Heart right ventricle (tissue), 16 donors: ENCODE measurements around the gene COX7B. TPM values are rescaled to one million over a fixed set of nuclear protein-coding genes. Genes with fewer than 3 reads are reported as not detected.
A peak's percentile ranks its signal among the peaks of the same experiment; 100 is the strongest.
"Not testable (repeated sequence)": the region's sequence is repeated elsewhere in the genome, so short reads cannot be mapped to it uniquely, and the experiment has no call there.

Experiments
- ATAC-seq, 8 donors: fragments of 200-7000 bp; cut with Tn5 transposase; one replicate each; pipeline ENCODE4 v1.9.1; 2020; ENCODE audit warnings: mild to moderate bottlenecking in 8 of 8, moderate library complexity in 8 of 8, moderate number of reproducible peaks in 1 of 8
- DNase-seq, 2 donors: peaks; one replicate each; pipeline ENCODE4 v3.0.0-alpha.2; 2020
- H3K27ac ChIP-seq, 10 donors: fragments of 200-600 bp; sonication (generic) in 2 of 10; one replicate each; pipeline versions ENCODE4 v1.5.0 to v1.8.0; 2020 to 2022; ENCODE audit warnings: mild to moderate bottlenecking in 3 of 10
- H3K27me3 ChIP-seq, 7 donors: fragments of 200-600 bp; one replicate each; pipeline ENCODE4 v1.8.0; 2021 to 2022; ENCODE audit warnings: mild to moderate bottlenecking in 2 of 7
- H3K36me3 ChIP-seq, 9 donors: fragments of 200-600 bp; sonication (generic) in 1 of 9; one replicate each; pipeline versions ENCODE4 v1.5.0 to v1.8.0; 2020 to 2022; ENCODE audit warnings: mild to moderate bottlenecking in 2 of 9
- H3K4me1 ChIP-seq, 9 donors: fragments of 200-600 bp; sonication (generic) in 1 of 9; one replicate each; pipeline versions ENCODE4 v1.5.0 to v1.8.0; 2020 to 2022; ENCODE audit warnings: mild to moderate bottlenecking in 4 of 9
- H3K4me3 ChIP-seq, 10 donors: fragments of 200-600 bp; sonication (generic) in 2 of 10; one replicate each; pipeline versions ENCODE4 v1.5.0 to v1.8.0; 2020 to 2022; ENCODE audit warnings: mild to moderate bottlenecking in 7 of 10, moderate library complexity in 2 of 10
- H3K9me3 ChIP-seq, 11 donors: fragments of 200-600 bp in 10 of 11; sonication (generic) in 2 of 11; one replicate each; pipeline versions ENCODE4 v1.5.0 to v1.8.0; 2013 to 2022; ENCODE audit warnings: mild to moderate bottlenecking in 2 of 11, control low read depth in 1 of 11, moderate library complexity in 1 of 11
- WGBS, 2 donors: extraction: QIAGEN DNeasy Blood & Tissue Kit; methylation state at CpG; one replicate each; pipeline ENCODE4 v1.1.7; 2013; ENCODE audit warnings: inconsistent platforms in 1 of 2; 5-methylcytosine and 5-hydroxymethylcytosine counted together
- intact Hi-C, 10 donors: fragments of 100-400 bp; cut with DNase I; formaldehyde crosslinking; loops; one replicate each; pipeline versions ENCODE4 v1.11.1 to v1.14.2; 2022
- long read RNA-seq, 3 donors: library from polyadenylated mRNA; unstranded; transcript quantifications; one replicate each; pipeline ENCODE4 v2.0.0, GENCODE V29; 2020 to 2021
- polyA plus RNA-seq, 2 donors: library from polyadenylated mRNA; stranded (reverse); fragments of 200-250 nt; gene quantifications; one replicate each; pipeline ENCODE4 v1.2.3, GENCODE V29; 2013
- total RNA-seq, 10 donors: library from RNA; stranded (reverse); fragmentation: NEBNext Ultra II Directional in 3 of 10; extraction: Animal tissue kit (Norgen Biotek cat#: 25700) in 3 of 10; gene quantifications; one replicate each; pipeline versions ENCODE4 v1.2.1 to v1.2.4, GENCODE V29; 2021 to 2023
- TF ChIP-seq, protein P1 (sequence below), 9 donors: fragments of 200-600 bp; sonication (generic) in 2 of 9; IDR thresholded peaks; one replicate each; pipeline versions ENCODE4 v1.5.0 to v1.8.0; 2021 to 2022; ENCODE audit warnings: antibody characterized with exemption in 9 of 9, mild to moderate bottlenecking in 5 of 9, moderate library complexity in 1 of 9
- donor health status: Arrhythmogenic right ventricular cardiomyopathy.
- donor health status: ischemic (EF 13 %, LVEDD 7.1; RV severe dilation, severe dysfunction).
- donor health status: healthy with polysubstance abuse.
- donor health status: DM: no; HTN: yes; CAD: no.
- donor health status: DM: no; HTN: no; CAD: no.
- donor health status: ischemic (EF 25% LVEDD 6.9; RV normal size, moderate dysfunction).
- donor health status: ischemic (EF 25% LVEDD 5.7; RV mildly dilated, moderate dysfunction).
- donor health status: healthy.
- donor health status: DM: yes; HTN: yes; CAD: no.
- donor health status: Ischemic cardiomyopathy.
- donor health status: ischemic (EF 35%, LVEDD 5.7; RV mildly dilated, moderate dysfunction).
- donor health status: nonischemic (EF 11% LVEDD 7.7; RV severe dilation, severe dysfunction).
- donor health status: DM: yes; HTN: yes; CAD: no.
- donor health status: PGD.
- donor health status: ischemic (EF 29% LVEDD 5.4; RV normal size, mild dysfunction).
- donor health status: nonischemic (EF 23%, LVEDD 6.1; RV moderate dilation, normal function).

The COX7B gene, protein sequence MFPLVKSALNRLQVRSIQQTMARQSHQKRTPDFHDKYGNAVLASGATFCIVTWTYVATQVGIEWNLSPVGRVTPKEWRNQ
- total RNA-seq, result 1,000 to 10,000 TPM in 9 of 10 donors, 100 to 1,000 TPM in 1; 915 to 1,917 (median 1,407) TPM
- 1,000 to 10,000 TPM; 3,138 to 7,586 TPM for polyA plus RNA-seq
- long read RNA-seq, donor 1, transcript COX7B-203 (3 exons, 2,471 nt), result major isoform, 361 of 420 reads
- long read RNA-seq, donor 1, partial matches to known transcripts, result 46 of 420 reads
- long read RNA-seq, donor 1, other reads (novel, unspliced or antisense), result 11 of 420 reads
- long read RNA-seq, donor 2, transcript COX7B-203 (3 exons, 2,471 nt), result major isoform, 580 of 702 reads
- long read RNA-seq, donor 2, partial matches to known transcripts, result 110 of 702 reads
- long read RNA-seq, donor 2, other reads (novel, unspliced or antisense), result 11 of 702 reads
- long read RNA-seq, donor 3, transcript COX7B-203 (3 exons, 2,471 nt), result major isoform, 40 of 59 reads
- long read RNA-seq, donor 3, partial matches to known transcripts, result 1 of 59 reads
- long read RNA-seq, donor 3, other reads (novel, unspliced or antisense), result 18 of 59 reads

GRCh38 chrX:77899081-77899828 lies at the start of gene COX7B:
TSS of gene COX7B (plus strand) at chrX:77899468. CDS start at chrX:77899554, 86 bp downstream.
- WGBS, 2 donors, result 0% methylated on average over 28 of the region's 28 CpGs
- Histone ChIP-seq H3K27ac (peak within 1 kb of the TSS; percentile 67 to 94 (median 90)), H3K9me3 (peaks cover 0 to 12% (median 0%) of the 10 kb centered on the region in 11 donors), H3K27me3 (no peaks in the 10 kb centered on the region), H3K36me3 (peaks cover 0 to 33% (median 0%) of the 10 kb centered on the region in 9 donors), H3K4me3 (peak within 1 kb of the TSS; percentile 48 to 80 (median 66)), H3K4me1 (peaks cover 0 to 22% (median 8%) of the 10 kb centered on the region in 9 donors)
- DNase-seq (peak in 1 of 2 donors; percentile 85), ATAC-seq (peak; percentile 76 to 86 (median 81))
- intact Hi-C loops, result loop anchor here in 4 of 10 donors (5.0 to 10.0 kb wide), 4 partner anchors 112 to 206 kb away; partner anchors contain the start of genes ATRX (in 2 of the 4) and PGK1 (in 1 of the 4)
- TF ChIP-seq, protein P1, sequence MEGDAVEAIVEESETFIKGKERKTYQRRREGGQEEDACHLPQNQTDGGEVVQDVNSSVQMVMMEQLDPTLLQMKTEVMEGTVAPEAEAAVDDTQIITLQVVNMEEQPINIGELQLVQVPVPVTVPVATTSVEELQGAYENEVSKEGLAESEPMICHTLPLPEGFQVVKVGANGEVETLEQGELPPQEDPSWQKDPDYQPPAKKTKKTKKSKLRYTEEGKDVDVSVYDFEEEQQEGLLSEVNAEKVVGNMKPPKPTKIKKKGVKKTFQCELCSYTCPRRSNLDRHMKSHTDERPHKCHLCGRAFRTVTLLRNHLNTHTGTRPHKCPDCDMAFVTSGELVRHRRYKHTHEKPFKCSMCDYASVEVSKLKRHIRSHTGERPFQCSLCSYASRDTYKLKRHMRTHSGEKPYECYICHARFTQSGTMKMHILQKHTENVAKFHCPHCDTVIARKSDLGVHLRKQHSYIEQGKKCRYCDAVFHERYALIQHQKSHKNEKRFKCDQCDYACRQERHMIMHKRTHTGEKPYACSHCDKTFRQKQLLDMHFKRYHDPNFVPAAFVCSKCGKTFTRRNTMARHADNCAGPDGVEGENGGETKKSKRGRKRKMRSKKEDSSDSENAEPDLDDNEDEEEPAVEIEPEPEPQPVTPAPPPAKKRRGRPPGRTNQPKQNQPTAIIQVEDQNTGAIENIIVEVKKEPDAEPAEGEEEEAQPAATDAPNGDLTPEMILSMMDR (IDR thresholded peaks at IDR 0.05), result peak in 7 of 9 donors; percentile 30 to 61 (median 44)

DNA sequence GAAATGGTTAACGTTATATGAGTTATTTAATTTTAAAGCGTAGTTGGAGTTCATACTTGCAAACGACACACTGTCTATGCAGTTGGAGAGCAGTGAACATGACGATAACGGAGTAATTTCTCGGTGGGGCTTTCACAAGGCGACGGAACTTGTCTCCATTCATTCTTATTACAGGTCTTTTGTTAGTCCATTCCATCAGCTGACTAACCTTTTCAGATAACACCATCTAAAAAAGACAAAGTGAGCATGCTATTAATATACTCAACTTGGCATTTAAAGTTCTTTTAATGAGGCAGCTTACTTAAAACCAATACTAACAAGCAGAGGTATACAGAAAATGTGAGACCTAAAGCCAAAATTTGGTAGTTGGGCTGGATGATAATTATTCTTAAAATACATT lies 23.9 kb upstream of the COX7B start:
- intact Hi-C loops, result no loop called here
- Histone ChIP-seq H3K27ac (peak overlapping the region in 3 of 10 donors; percentile 16 to 30 (median 19)), H3K4me1 (peaks cover 0 to 5% (median 0%) of the 10 kb centered on the region in 9 donors), H3K36me3 (peaks cover 0 to 46% (median 0%) of the 10 kb centered on the region in 9 donors), H3K4me3 (no peak overlapping the region), H3K27me3 (no peaks in the 10 kb centered on the region), H3K9me3 (no peaks in the 10 kb centered on the region)
- ATAC-seq, result peak in 3 of 8 donors; percentile 55 to 67 (median 66)
- DNase-seq, result no peak
- WGBS, 2 donors, result 61 to 76% methylated on average over 8 of the region's 8 CpGs
- TF ChIP-seq, protein P1 (IDR thresholded peaks at IDR 0.05), result no peak

GRCh38 chrX:77881418-77881817 lies 17.9 kb upstream of the COX7B start:
- intact Hi-C loops, ATAC-seq: not testable (repeated sequence)
- WGBS, 2 donors, result 83 to 88% methylated on average over 4 of the region's 4 CpGs

GRCh38 chrX:77892887-77893286 lies 6.4 kb upstream of the COX7B start:
- ATAC-seq (no peak), DNase-seq (no peak)
- H3K4me3 ChIP-seq, result no peak overlapping the region
- H3K27me3 ChIP-seq, result no peaks in the 10 kb centered on the region
- peaks cover 0 to 34% (median 3%) of the 10 kb centered on the region in 9 donors for H3K4me1 ChIP-seq
- intact Hi-C loops, result loop anchor here in 2 of 10 donors (10.0 kb wide), 2 partner anchors 108 to 212 kb away; partner anchors contain the start of genes ATRX (in 1 of the 2) and PGK1 (in 1 of the 2)
- H3K9me3 ChIP-seq, result peaks cover 0 to 9% (median 0%) of the 10 kb centered on the region in 11 donors
- H3K36me3 ChIP-seq, result no peaks in the 10 kb centered on the region
- no peak overlapping the region for H3K27ac ChIP-seq
- WGBS, 2 donors, result 97 to 99% methylated on average over 2 of the region's 2 CpGs
- TF ChIP-seq, protein P1 (IDR thresholded peaks at IDR 0.05), result no peak

More at GRCh38 chrX:77881418-77881817, 17.9 kb upstream of the COX7B start:
- H3K27ac ChIP-seq, H3K9me3 ChIP-seq, DNase-seq, H3K36me3 ChIP-seq, H3K27me3 ChIP-seq, H3K4me3 ChIP-seq, H3K4me1 ChIP-seq: not testable (repeated sequence)
